Measurements from ENCODE around the gene PHC2.

GRCh38 chr1:33433509-33434362 lies 2.8 kb upstream of the PHC2 start:
- no peak for TF ChIP-seq CTCF (IDR thresholded peaks at IDR 0.05; ENCODE audit: insufficient read depth, low read length, poor library complexity, severe bottlenecking)
- TF ChIP-seq EZH2phosphoT487 (conservative IDR thresholded peaks at IDR 0.05; ENCODE audit: low read length): no peak
